ENCODE results near the gene COPB1.

- no peak for TF ChIP-seq CTCF (IDR thresholded peaks at IDR 0.05; ENCODE audit: low read depth, low read length)
- no peak for TF ChIP-seq EZH2phosphoT487 (IDR thresholded peaks at IDR 0.05; ENCODE audit: low read depth)
These were observed 79.4 kb downstream of the COPB1 start for GRCh38 chr11:14420223-14420622.

Data from OCI-LY3 (cell line).